GM19238 (cell line): Measurements from ENCODE around the gene TMEM181.
A peak's percentile ranks its signal among the peaks of the same experiment; 100 is the strongest.
"Not testable (repeated sequence)": the region's sequence is repeated elsewhere in the genome, so short reads cannot be mapped to it uniquely, and the experiment has no call there.

Source experiments
- DNase-seq: peaks from one replicate; pipeline ENCODE4 v3.0.0; 2011; ENCODE audit warnings: low spot score; ENCODE audit not compliant: insufficient read length

Gene TMEM181, protein sequence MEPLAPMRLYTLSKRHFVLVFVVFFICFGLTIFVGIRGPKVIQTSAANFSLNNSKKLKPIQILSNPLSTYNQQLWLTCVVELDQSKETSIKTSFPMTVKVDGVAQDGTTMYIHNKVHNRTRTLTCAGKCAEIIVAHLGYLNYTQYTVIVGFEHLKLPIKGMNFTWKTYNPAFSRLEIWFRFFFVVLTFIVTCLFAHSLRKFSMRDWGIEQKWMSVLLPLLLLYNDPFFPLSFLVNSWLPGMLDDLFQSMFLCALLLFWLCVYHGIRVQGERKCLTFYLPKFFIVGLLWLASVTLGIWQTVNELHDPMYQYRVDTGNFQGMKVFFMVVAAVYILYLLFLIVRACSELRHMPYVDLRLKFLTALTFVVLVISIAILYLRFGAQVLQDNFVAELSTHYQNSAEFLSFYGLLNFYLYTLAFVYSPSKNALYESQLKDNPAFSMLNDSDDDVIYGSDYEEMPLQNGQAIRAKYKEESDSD

GRCh38 chr6:158559895-158560835 is at the start of gene TMEM181:
TSS of gene TMEM181 (plus strand) at chr6:158560091. CDS start at chr6:158560225, 134 bp downstream.
- peak; percentile 79 for DNase-seq

GRCh38 chr6:158512809-158513208 is 47.1 kb upstream of the TMEM181 start:
- no peak for DNase-seq

DNA sequence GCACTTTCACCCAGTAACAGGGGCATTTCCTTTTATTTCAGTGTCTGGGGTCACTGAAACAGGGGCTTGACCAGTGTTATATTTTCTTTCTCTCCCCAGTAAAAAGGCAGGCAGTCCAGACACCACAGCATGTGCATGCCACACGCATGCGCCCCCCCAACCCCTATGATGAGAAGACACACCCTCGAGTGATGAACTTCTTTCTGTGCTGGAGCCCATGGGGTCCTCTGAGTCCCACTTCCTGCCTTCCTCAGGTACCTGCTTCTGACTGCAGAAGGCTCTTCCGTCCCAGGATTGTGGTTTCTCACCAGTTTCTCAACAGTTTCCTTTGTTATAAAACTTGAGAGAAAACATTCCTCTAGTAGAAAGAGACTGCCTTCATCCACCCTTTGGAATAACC is 45.7 kb upstream of the TMEM181 start:
- no peak for DNase-seq

DNA sequence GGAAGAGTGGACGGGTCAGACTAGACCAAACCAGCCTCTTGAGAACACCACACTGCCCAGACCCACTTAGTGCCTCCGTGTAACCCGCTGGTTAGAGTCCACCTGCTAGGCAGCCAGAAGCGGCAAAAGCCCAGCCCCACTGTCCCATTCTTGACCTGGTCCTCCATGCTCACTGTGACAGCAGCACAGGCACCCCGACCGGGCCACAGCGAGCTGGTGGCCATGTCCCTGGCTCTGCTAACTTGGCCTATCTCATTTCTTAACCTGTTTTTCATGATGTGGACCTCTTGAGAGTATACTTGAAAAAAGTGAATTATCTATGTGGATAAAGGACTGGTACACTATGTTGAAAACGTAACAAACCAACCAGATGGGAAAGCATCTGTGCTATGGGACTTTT is 44.9 kb upstream of the TMEM181 start:
- DNase-seq = no peak

DNA sequence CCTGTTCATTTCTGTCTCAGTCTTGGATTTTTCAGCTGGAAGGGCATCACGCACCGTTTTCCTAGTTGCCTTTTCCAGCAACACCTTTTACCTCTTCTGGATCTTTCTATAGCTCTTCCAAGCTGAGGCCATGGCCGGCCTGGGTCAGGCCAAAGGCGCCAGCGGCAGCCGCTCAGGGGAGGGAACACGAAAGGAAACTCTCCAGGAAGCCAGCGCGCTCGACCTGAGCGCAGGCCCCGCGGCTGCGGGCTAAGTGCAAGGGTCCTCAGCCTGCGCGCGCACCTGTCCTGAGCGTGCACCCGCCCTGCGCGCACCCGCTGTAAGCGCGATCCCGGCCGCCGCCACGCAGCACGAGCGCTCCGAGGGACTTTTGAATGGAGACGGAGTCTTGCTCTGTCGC is 43.8 kb upstream of the TMEM181 start:
- no peak for DNase-seq

DNA sequence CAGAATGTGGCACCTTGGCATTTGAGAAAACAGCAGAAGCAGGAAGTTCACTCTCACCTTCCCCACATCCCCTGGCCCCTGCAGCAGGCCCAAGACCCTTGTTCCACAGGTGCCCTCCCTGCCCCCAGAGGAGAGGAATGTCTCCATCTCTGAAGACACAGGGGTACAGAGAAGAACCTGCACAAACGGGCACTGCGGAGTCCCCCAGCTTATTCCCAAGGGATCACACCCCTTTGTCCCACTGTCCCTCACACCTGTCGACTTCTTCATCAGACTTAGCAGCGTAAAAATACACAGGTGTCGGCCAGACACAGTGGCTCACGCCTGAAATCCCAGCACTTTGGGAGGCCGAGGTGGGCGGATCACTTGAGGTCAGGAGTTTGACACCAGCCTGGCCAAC is 42.9 kb upstream of the TMEM181 start:
- DNase-seq = no peak

DNA sequence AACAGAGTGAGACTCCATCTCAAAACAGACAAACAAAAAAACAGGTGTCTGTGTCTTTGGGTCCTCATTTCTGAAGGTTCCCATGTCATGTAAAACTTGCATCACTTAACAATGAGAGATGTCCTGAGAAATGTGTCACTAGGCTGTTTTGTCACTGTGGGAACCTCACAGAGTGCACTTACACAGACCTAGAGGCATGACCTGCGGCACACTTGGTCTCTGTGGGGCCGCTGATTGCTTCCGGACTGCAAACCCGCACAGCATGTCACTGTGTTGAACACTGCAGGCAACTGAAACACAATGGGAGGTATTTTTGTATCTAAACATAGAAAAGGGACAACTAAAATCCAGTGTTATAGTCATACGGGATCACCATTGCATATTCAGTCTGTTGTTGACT is 42.3 kb upstream of the TMEM181 start:
- no peak for DNase-seq

GRCh38 chr6:158518191-158519127 is 41.4 kb upstream of the TMEM181 start:
- peak; percentile 65 for DNase-seq

DNA sequence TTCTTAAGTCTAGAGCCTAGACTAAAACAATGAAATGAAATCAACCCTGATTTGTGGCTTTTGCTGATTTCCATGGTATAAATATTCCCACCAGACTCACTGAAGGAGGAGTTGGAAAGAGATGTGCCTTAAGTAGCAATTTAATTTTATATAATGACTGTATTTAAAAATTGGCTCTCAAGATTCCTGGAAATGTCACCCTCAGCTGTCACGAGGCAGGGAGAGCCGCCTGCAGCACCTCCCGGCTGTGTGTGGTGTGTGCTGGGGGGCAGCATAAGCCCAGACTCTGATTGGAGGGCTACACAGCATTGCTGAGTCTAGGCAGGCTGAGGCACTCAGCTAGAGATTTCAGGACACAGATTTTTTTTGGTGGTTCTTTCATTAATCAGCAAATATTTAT is 40.6 kb upstream of the TMEM181 start:
- no peak for DNase-seq

DNA sequence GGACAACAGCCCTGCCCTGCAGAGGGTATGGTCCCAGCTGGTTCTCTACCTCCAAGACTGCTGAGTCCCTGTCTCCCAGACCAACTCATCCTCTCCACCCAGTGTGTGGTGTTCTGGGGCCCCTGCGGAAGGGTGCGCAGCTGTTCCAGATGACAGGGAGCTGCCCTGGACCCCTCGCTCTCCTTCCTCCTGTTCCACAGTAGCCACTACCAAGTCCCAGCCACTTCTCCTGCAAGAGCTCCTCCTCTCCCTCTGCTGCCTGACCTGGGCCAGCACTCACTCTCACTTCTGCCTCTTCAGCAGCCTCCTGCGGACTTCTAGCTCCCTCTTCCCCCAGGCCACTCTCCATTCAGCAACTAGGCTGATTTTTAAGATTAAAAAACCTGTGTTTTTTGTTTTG is 40.1 kb upstream of the TMEM181 start:
- no peak for DNase-seq

GRCh38 chr6:158520975-158521374 is 38.9 kb upstream of the TMEM181 start:
- not testable (repeated sequence) for DNase-seq

GRCh38 chr6:158521759-158522158 is 38.1 kb upstream of the TMEM181 start:
- DNase-seq = no peak

DNA sequence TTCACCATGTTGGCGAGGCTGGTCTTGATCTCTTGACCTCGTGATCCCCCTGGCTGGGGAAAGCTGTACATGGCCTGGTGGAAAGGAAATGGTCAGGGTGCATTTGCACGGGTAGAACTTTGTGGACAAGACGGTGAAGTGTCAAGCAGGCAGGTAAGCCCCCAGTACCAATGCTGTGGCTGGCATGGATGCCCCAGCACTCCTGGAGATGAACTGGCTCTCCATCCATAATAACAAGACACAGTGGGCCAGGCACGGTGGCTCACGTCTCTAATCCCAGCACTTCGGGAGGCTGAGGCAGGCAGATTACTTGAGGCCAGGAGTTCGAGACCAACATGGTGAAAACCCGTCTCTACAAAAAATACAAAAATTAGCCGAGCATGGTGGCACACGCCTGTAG is 37.3 kb upstream of the TMEM181 start:
- DNase-seq = no peak

- no peak for DNase-seq
Measured at GRCh38 chr6:158524311-158524710, 35.6 kb upstream of the TMEM181 start.

DNA sequence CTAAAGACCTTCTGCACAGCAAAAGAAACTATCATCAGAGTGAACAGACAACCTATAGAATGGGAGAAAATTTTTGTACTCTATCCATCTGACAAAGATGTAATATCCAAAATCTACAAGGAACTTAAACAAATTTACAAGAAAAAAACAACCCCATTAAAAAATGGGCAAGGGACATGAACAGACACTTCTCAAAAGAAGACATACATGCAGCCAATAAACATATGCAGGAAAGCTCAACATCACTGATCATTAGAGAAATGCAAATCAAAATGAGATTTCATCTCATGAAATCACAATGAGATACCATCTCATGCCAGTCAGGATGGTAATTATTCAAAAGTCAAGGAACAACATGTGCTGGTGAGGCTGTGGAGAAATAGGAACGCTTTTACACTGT is 32.0 kb upstream of the TMEM181 start:
- DNase-seq = not testable (repeated sequence)

GRCh38 chr6:158528826-158529225 is 31.1 kb upstream of the TMEM181 start:
- no peak for DNase-seq

DNA sequence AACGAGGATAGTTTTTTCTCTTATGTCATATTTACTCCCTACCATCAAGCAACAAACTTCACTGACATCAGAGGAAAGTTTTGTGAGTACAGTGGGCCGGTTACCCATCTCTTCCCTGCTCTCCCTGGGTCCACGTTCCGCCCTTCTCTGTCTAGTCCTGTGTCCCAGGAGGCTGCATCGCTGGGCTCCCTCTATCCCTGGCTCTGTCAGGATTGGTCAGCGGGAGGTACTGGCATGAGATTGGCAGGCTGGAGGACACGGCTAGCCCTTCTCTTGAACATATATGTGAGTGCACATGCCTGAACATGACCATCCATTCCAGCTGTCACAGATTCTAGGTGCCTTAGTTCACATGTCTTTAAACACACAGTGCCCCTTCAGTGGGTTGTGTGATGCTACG is 30.3 kb upstream of the TMEM181 start:
- no peak for DNase-seq

- DNase-seq = no peak
Measured at GRCh38 chr6:158531566-158531965, 28.3 kb upstream of the TMEM181 start.

DNA sequence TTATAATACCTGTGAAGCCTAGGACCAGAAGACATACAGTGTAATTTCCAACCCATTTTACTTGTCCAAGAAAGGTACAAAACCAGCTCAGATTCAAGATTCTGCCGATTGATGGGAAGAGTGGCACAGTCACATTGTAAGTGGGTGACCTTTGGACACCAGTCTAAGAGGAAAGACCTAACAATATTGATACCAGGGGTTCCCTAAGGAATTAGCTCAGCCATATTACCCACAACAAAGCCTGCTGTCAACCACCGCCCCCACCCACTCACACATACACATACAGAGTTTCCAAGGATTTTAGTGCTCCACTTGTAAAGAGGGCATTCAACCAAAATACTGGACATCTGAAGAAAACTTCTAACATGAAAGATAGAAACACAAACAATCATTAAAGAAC is 27.9 kb upstream of the TMEM181 start:
- no peak for DNase-seq

DNA sequence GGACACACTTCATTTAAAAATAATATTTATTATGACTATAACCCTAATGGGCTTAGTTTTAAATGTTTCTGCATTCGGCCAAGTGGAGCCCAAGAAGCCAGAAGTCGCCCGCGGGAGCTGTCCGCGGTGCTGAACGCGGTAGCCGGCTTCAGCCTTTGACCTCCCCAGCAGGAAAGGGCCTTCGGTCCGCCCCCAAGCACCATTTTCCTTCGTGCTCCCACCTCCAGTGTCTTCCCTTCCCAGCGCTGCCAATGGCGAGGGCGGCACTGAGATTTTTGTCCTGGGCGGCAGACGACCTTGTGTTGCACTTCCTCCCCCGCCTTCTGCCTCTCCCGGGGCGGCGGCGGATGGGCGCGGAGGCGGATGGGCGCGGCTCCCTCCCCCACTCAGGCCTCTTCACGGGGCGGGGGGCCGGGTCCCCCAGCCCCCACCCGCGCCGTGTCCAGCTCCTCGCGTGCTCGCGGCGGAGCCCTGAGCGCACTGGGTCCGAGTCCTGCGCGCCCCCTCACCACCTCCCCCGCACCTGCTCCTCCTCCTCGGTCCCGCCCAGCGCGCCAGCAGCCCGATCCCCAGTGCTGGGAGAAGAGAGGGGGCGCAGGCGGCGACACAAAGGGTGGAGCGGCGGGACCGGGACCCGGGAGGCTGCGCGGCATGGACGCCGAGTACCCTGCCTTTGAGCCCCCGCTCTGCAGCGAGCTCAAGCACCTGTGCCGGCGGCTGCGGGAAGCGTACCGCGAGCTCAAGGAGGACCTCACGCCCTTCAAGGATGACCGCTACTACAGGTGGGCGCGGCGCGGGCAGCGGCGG is 23.6 kb upstream of the TMEM181 start:
- DNase-seq = peak; percentile 65
